Left hindlimb (tissue), 1 donor: ENCODE data around the gene SOD1.
"Not testable (repeated sequence)": the region's sequence is repeated elsewhere in the genome, so short reads cannot be mapped to it uniquely, and the experiment has no call there.

Experiments used
- DNase-seq: peaks from one replicate; pipeline ENCODE4 v3.0.0-alpha.2; 2018

Gene SOD1

GRCh38 chr21:31656199-31657095, 3.0 kb upstream of the SOD1 start:
- no peak for DNase-seq

GRCh38 chr21:31658053-31658452, 1.4 kb upstream of the SOD1 start:
- DNase-seq, result no peak

GRCh38 chr21:31659286-31659535, 282 bp upstream of the SOD1 start:
- no peak for DNase-seq

DNA sequence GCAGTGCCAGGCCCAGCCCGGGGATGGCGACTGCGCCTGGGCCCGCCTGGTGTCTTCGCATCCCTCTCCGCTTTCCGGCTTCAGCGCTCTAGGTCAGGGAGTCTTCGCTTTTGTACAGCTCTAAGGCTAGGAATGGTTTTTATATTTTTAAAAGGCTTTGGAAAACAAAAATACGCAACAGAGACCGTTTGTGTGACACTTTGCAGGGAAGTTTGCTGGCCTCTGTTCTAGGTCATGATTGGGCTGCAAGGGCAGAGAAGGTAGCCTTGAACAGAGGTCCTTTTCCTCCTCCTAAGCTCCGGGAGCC, 719 bp downstream of the SOD1 start:
- DNase-seq, result no peak

DNA sequence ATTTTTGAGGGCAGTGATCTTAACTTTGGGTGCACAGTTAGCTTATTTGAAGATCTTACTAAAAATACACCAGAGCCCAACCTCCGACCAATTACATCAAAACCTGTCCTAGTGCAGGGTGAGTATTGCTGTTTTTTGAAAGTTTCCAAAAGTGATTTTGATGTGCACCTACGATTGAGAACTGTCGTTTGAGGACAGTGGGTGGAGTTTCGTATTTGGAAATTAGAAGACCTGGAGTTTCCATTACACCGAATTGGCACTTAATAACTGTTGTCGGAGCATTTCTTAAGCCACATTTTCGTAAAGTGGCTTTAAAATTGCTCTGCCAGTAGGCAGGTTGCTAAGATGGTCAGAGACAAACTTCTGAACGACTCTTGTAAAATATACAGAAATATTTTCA, 1.1 kb downstream of the SOD1 start:
- DNase-seq, result no peak

DNA sequence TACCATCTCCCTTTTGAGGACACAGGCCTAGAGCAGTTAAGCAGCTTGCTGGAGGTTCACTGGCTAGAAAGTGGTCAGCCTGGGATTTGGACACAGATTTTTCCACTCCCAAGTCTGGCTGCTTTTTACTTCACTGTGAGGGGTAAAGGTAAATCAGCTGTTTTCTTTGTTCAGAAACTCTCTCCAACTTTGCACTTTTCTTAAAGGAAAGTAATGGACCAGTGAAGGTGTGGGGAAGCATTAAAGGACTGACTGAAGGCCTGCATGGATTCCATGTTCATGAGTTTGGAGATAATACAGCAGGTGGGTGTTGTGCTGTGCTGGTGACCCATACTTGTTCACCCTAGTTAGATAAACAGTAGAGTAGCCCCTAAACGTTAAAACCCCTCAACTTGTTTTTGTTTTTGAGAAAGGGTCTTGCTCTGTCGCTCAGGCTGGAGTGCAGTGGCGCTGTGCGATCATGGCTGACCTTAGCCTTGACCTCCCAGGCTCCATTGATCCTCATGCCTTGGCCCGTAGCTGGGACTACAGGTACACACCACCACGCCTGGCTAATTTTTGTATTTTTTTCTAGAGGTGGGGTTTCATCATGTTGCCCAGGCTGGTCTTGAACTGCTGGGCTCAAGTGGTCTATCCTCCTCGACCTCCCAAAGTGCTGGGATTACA, 4.2 kb downstream of the SOD1 start:
- no peak for DNase-seq

DNA sequence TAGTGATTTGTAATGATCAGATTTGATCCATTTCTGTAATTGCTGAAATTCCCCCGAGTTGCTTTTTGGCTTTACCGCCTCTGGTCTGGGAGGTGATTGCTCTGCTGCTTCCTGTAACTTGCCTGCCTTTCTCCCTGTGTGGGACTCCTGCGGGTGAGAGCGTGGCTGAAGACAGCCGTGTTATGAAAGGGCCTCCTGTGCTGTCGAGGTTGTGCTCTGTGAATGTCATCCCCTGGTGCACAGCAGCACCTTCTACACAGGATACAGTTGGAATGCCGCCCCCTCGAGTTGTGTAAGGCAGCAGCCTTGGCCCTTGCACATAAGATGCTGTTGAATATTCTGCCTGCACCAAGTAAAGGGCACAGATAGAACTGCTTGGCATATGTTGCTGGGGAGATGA, 5.9 kb downstream of the SOD1 start:
- DNase-seq, result no peak

DNA sequence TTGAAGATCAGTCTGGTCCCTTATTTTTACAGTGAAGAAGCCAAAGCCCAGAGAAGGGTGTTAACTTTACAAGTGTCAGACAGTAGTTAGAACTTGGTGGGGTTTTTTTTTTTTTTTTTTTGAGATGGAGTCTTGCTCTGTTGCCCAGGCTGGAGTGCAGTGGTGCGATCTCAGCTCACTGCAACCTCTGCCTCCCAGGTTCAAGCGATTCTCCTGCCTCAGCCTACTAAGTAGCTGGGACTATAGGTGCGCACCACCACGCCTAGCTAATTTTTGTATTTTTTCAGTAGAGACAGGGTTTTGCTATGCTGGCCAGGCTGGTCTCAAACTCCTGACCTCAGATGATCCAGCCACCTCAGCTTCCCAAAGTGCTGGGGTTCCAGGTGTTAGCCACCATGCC, 6.4 kb downstream of the SOD1 start:
- DNase-seq, result not testable (repeated sequence)

- DNase-seq, result no peak
These were observed 7.0 kb downstream of the SOD1 start for GRCh38 chr21:31666445-31667010.

DNA sequence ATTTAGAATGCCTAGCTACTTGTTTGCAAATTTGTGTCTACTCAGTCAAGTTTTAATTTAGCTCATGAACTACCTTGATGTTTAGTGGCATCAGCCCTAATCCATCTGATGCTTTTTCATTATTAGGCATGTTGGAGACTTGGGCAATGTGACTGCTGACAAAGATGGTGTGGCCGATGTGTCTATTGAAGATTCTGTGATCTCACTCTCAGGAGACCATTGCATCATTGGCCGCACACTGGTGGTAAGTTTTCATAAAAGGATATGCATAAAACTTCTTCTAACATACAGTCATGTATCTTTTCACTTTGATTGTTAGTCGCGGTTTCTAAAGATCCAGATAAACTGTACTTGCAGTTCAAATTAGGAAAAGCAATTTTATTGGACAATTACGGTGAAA, 7.6 kb downstream of the SOD1 start:
- DNase-seq, result no peak

DNA sequence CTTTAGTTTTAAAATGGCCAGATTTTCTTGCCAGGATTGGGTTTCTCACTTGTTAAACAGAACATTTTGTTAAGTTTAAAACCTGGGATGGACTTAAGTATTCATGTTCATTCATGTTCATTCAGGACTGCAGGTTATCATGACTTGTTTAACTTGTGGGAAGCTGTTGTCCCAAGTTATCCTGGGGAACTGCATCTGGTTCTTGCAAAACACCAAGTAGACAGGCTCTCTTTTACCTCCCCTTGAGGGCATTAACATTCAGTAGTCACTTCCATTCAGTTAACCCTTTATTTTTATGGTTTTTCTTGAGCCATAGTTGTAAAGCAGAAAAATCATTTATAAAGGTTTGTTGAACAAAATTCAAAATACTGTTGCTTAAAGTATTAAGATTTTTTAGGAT, 8.1 kb downstream of the SOD1 start:
- no peak for DNase-seq

DNA sequence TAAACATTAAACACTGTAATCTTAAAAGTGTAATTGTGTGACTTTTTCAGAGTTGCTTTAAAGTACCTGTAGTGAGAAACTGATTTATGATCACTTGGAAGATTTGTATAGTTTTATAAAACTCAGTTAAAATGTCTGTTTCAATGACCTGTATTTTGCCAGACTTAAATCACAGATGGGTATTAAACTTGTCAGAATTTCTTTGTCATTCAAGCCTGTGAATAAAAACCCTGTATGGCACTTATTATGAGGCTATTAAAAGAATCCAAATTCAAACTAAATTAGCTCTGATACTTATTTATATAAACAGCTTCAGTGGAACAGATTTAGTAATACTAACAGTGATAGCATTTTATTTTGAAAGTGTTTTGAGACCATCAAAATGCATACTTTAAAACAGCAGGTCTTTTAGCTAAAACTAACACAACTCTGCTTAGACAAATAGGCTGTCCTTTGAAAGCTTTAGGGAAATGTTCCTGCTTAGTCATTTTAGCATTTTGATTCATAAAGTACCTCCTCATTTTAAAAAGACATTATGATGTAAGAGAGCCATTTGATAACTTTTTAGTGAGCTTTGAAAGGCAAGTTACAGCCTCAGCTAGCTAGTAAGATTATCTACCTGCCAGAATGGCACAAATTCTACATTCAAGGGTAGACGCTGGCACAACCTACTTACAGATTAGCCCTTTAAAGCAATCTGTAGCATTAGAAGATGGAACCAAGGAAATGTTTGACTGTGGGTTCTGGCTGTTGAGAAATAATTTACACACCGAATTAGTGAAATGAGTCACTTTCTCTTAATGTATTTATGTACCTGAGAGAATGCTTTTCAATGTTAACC, 9.4 kb downstream of the SOD1 start:
- no peak for DNase-seq

DNA sequence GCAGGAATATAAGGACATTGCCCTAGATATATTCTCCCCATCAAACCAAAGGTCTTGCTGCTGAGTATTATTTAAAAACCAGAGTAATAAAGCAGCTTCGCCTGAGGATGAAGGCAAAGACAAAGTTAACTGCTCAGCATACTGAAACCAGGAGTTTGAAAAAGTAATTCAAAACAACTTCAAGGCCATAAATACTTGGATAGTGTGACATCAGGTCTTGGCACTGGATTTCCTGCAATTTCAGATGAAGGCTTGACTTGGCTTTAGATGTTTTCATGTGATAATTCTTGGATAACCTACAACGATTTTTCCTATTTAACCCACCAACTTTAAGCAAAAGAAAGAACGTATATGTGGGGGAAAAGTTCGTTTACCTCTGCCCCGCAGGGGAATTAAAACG, 10.6 kb downstream of the SOD1 start:
- no peak for DNase-seq

GRCh38 chr21:31671146-31671716, 11.7 kb downstream of the SOD1 start:
- DNase-seq, result no peak

DNA sequence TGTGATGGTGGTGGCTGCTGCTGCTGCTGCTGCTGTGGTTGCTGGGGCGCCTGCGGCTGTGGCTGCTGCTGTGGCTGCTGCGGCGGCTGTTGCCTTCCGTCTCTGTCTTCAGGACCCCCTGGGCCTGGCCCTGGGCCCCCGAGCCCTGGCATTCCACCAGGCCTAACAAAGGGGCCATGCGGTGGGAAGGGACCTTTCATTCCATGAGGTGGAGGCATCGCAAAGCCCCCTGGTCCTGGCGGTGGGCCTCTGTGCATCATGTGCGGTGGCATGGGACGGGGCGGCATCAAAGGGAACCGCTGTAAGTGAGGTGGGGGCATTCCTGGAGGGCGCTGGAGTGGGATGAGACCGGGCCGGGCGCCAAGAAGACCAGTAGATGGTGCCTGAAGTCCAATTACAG, 12.4 kb downstream of the SOD1 start:
- no peak for DNase-seq

DNA sequence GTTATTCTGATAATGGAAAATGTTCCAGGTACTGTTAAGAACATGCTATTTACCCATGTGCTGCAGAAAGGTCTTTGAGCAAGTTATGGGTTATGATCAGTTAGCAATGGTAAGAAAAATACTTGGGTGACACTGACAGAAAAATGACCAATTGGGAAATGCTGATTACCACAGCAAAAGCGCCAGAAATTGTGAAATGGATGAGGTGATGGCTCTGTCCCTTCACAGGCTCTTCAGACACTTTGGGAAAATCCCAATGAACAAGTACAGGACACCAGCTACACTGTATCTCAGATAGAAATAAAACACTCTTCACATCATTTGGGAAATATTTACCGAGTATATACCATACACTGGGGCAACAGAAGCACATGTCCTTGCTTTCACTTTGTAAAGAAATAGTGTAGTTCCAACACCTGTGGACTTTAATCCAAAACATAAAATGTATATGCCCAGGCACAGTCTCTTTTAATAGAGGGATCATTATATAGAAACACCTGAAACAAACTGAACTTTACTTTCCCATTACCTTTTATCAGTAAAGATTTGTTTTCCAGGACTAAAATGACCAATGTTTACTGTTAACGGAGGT, 13.9 kb downstream of the SOD1 start:
- no peak for DNase-seq

GRCh38 chr21:31675318-31675717, 15.8 kb downstream of the SOD1 start:
- no peak for DNase-seq

GRCh38 chr21:31675960-31676359, 16.5 kb downstream of the SOD1 start:
- DNase-seq, result no peak

GRCh38 chr21:31677047-31677446, 17.6 kb downstream of the SOD1 start:
- no peak for DNase-seq

GRCh38 chr21:31678478-31678877, 19.0 kb downstream of the SOD1 start:
- no peak for DNase-seq

GRCh38 chr21:31682620-31683019, 23.1 kb downstream of the SOD1 start:
- DNase-seq, result no peak

DNA sequence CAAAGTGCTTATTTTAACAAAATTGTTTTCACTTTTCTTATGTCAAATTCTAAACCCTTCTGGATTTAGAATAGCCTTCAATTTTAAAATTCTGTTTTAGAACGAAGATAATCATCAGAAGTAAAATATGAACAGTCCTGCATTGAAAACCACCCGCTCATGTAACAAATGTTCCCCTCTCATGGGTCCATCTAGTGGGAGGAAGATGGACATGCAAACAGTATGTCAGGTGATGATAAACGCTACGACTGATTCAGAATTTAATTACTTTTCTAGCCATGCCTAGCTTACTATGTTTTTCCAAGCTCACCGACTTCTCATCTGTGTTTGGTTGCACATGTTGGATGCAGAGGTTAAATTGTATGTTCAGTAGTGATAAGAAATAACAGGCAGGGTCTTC, 23.5 kb downstream of the SOD1 start:
- no peak for DNase-seq

DNA sequence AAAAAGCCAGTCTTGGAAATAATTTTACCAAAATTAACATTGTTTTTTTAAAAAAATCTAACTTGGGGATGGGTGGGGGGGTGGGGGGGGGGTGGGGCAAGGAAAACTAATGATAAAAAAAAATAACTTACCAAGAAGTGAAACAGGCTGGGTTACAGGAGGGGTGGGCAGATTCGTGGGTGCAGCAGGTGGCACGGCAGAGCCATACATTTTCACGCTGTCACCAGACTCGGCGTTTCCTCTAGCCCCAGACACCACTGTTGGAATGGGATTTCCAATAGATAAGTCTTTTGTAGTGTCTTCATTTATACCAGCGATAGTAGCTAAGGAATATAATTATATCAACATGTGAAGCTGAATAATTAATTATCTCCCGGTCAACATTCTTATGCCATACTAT, 25.4 kb downstream of the SOD1 start:
- DNase-seq, result no peak
